Mesothelial cell of epicardium (in vitro differentiated cells): ENCODE measurements around the gene PAPOLA. TPM values are rescaled to one million over a fixed set of nuclear protein-coding genes. Genes with fewer than 3 reads are reported as not detected.
A peak's percentile ranks its signal among the peaks of the same experiment; 100 is the strongest.

ENCODE experiments used
- DNase-seq, 2 experiments: peaks; one replicate each; pipeline ENCODE4 v3.0.0; 2021; ENCODE audit warnings: low spot score in 2 of 2; ENCODE audit not compliant: unreplicated experiment in 2 of 2
- H3K27ac Mint-ChIP-seq: 2 replicates; pipeline ENCODE4 v1.8.0; 2021; ENCODE audit warnings: mixed read lengths
- H3K27me3 Mint-ChIP-seq: 2 replicates; pipeline ENCODE4 v1.8.0; 2021; ENCODE audit warnings: low read depth, mixed read lengths
- H3K36me3 Mint-ChIP-seq: 2 replicates; pipeline ENCODE4 v1.8.0; 2021; ENCODE audit warnings: mixed read lengths
- H3K4me1 Mint-ChIP-seq: 2 replicates; pipeline ENCODE4 v1.8.0; 2021; ENCODE audit warnings: mixed read lengths
- H3K4me3 Mint-ChIP-seq: 2 replicates; pipeline ENCODE4 v1.8.0; 2021; ENCODE audit warnings: mild to moderate bottlenecking, moderate library complexity, mixed read lengths
- H3K9me3 Mint-ChIP-seq: 2 replicates; pipeline ENCODE4 v1.8.0; 2021; ENCODE audit warnings: mixed read lengths
- total RNA-seq: library from RNA; stranded (reverse); gene quantifications from 3 replicates; pipeline ENCODE4 v1.2.1, GENCODE V29; 2021
- TF ChIP-seq, protein P1 (sequence below): fragments of 200-600 bp; sonication (generic); IDR thresholded peaks from one replicate; pipeline ENCODE4 v1.5.0; 2021; ENCODE audit warnings: antibody characterized with exemption; ENCODE audit not compliant: unreplicated experiment

The PAPOLA gene
- total RNA-seq, 1 donor from 2014 or later = 196 TPM

DNA sequence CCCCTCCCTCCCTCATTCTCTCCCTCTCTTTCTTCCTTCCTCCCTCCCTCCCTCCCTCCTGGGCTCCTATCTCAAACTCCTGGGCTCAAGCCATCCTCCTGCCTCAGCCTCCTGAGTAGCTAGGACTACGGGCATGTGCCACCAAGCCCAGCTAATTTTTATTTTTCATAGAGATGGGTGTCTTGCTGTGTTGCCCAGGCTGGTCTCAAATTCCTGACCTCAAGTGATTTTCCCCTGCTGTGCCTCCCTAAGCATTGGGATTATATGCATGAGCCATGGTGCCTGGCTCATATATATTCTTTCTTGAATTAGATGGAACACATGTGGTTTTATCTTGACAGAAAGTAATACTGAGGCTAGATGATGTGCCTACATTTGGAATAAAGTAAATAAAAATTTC lies 14.2 kb downstream of the PAPOLA start:
- no peaks in the 10 kb centered on the region for H3K9me3 Mint-ChIP-seq
- no peak overlapping the region for H3K4me3 Mint-ChIP-seq
- peaks cover 50% of the 10 kb centered on the region for H3K4me1 Mint-ChIP-seq
- DNase-seq = no peak
- no peaks in the 10 kb centered on the region for H3K27me3 Mint-ChIP-seq
- TF ChIP-seq, protein P1, sequence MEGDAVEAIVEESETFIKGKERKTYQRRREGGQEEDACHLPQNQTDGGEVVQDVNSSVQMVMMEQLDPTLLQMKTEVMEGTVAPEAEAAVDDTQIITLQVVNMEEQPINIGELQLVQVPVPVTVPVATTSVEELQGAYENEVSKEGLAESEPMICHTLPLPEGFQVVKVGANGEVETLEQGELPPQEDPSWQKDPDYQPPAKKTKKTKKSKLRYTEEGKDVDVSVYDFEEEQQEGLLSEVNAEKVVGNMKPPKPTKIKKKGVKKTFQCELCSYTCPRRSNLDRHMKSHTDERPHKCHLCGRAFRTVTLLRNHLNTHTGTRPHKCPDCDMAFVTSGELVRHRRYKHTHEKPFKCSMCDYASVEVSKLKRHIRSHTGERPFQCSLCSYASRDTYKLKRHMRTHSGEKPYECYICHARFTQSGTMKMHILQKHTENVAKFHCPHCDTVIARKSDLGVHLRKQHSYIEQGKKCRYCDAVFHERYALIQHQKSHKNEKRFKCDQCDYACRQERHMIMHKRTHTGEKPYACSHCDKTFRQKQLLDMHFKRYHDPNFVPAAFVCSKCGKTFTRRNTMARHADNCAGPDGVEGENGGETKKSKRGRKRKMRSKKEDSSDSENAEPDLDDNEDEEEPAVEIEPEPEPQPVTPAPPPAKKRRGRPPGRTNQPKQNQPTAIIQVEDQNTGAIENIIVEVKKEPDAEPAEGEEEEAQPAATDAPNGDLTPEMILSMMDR = no peak
- H3K27ac Mint-ChIP-seq = peak overlapping the region; percentile 27
- no peaks in the 10 kb centered on the region for H3K36me3 Mint-ChIP-seq

DNA sequence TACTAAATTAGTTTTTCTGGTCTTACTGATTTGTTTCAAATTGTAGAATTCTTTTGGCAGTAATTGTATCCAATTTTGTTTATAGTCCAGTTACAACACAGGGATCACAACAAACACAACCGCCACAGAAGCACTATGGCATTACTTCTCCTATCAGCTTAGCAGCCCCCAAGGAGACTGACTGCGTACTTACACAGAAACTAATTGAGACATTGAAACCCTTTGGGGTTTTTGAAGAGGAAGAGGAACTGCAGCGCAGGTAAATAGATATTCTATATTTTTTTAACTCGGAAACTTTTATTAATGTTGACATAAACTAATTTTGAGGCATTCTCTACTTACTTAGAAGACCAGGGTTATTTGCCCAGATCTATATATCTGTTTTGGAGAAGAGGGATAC lies 17.8 kb downstream of the PAPOLA start:
- Mint-ChIP-seq H3K27me3 (no peaks in the 10 kb centered on the region), H3K4me1 (peaks cover 23% of the 10 kb centered on the region), H3K4me3 (no peak overlapping the region), H3K27ac (peak overlapping the region; percentile 3), H3K9me3 (no peaks in the 10 kb centered on the region), H3K36me3 (peaks cover 9% of the 10 kb centered on the region)
- TF ChIP-seq, protein P1 = no peak
- no peak for DNase-seq

DNA sequence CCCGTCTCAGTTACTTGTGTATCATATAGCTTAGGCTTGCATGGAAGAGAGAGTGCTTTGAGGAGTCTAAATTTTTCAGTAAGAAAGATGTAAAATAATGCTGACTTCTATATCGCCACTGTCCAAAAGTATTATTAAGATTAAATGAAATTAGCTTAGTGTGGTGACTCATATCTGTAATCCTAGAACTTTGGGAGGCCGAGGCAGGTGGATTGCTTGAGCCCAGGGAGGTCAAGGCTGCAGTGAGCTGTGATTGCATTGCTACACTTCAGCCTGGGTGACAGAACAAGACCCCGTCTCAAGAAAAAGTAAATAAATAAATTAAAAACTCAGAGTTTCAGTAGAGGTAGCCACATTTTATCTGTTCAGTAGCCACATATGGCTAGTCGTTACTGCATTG lies 23.3 kb downstream of the PAPOLA start:
- TF ChIP-seq, protein P1 = no peak
- Mint-ChIP-seq H3K27ac (no peak overlapping the region), H3K27me3 (no peaks in the 10 kb centered on the region), H3K4me3 (no peak overlapping the region), H3K9me3 (no peaks in the 10 kb centered on the region), H3K36me3 (peaks cover 22% of the 10 kb centered on the region), H3K4me1 (no peaks in the 10 kb centered on the region)
- no peak for DNase-seq

DNA sequence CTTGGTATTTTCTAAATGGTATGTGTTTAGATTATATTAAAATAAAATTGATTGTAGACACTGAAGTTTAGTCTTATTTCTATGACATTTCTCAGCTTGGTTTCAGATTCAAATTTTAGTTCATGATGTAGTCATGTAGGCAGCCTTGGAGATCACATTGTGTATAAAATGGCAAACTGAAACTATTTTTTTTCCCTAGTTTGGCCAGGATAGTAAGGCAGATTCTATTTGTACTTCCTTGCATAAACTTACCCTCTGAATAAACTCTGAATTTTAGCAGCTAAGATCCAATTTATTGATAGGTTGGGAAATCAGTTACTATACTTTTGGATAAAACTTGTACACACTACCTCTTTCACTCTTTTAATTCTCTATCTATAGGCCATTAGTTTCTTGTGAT lies 30.4 kb downstream of the PAPOLA start:
- no peaks in the 10 kb centered on the region for H3K9me3 Mint-ChIP-seq
- no peaks in the 10 kb centered on the region for H3K4me1 Mint-ChIP-seq
- no peak overlapping the region for H3K27ac Mint-ChIP-seq
- DNase-seq = no peak
- TF ChIP-seq, protein P1 = no peak
- H3K27me3 Mint-ChIP-seq = no peaks in the 10 kb centered on the region
- H3K36me3 Mint-ChIP-seq = peaks cover 19% of the 10 kb centered on the region
- H3K4me3 Mint-ChIP-seq = no peak overlapping the region

DNA sequence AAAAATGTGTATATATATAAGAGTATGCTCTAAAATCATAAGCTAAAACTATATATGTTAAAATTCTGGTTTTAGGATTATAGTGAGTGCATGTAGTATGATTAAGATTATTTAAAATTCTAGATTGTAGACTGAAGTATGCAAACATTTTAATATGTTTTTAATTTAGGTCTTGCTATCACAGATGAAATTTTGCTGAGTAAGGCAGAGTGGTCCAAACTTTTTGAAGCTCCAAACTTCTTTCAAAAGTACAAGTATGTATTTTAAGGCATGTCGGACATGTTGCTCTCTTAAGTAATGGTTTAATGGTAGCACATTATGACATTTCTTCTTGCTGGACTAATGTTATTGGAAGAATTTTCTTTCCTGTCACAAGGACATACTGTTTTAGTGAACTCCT lies 34.6 kb downstream of the PAPOLA start:
- Mint-ChIP-seq H3K36me3 (peaks cover 24% of the 10 kb centered on the region), H3K4me1 (no peaks in the 10 kb centered on the region), H3K27ac (peak overlapping the region; percentile 56), H3K27me3 (no peaks in the 10 kb centered on the region), H3K4me3 (no peak overlapping the region), H3K9me3 (no peaks in the 10 kb centered on the region)
- TF ChIP-seq, protein P1 = no peak
- DNase-seq = no peak
